ENCODE results near the gene SFTPD. TPM values are rescaled to one million over a fixed set of nuclear protein-coding genes. Genes with fewer than 3 reads are reported as not detected.
"Not testable (repeated sequence)": the region's sequence is repeated elsewhere in the genome, so short reads cannot be mapped to it uniquely, and the experiment has no call there.

The SFTPD gene
- total RNA-seq, 1 donor from 2014 or later, result not detected

- no peak for TF ChIP-seq CTCF (IDR thresholded peaks at IDR 0.05; ENCODE audit: insufficient read depth, low read length, poor library complexity, severe bottlenecking)
- DNase-seq (ENCODE audit: low read depth), result no peak
- Histone ChIP-seq H3K4me3 (ENCODE audit: low read depth, low read length) (no peak overlapping the region), H3K36me3 (ENCODE audit: control insufficient read depth, insufficient read depth, low read length) (no peaks in the 10 kb centered on the region), H3K27me3 (ENCODE audit: control insufficient read depth, insufficient read depth, low read length) (no peaks in the 10 kb centered on the region)
Observed at GRCh38 chr10:79910836-79911235, 38.1 kb downstream of the SFTPD start.

GRCh38 chr10:79910344-79910743 is 38.6 kb downstream of the SFTPD start:
- no peaks in the 10 kb centered on the region for H3K36me3 ChIP-seq (ENCODE audit: control insufficient read depth, insufficient read depth, low read length)
- H3K4me3 ChIP-seq (ENCODE audit: low read depth, low read length), result no peak overlapping the region
- TF ChIP-seq CTCF (IDR thresholded peaks at IDR 0.05; ENCODE audit: insufficient read depth, low read length, poor library complexity, severe bottlenecking), result no peak
- H3K27me3 ChIP-seq (ENCODE audit: control insufficient read depth, insufficient read depth, low read length), result no peaks in the 10 kb centered on the region
- DNase-seq (ENCODE audit: low read depth), result no peak

GRCh38 chr10:79905322-79906314 is 43.3 kb downstream of the SFTPD start:
- no peak for TF ChIP-seq CTCF (IDR thresholded peaks at IDR 0.05; ENCODE audit: insufficient read depth, low read length, poor library complexity, severe bottlenecking)
- H3K4me3 ChIP-seq (ENCODE audit: low read depth, low read length), result peak overlapping the region; percentile 64
- DNase-seq (ENCODE audit: low read depth), result peak; percentile 14
- no peaks in the 10 kb centered on the region for H3K36me3 ChIP-seq (ENCODE audit: control insufficient read depth, insufficient read depth, low read length)
- no peaks in the 10 kb centered on the region for H3K27me3 ChIP-seq (ENCODE audit: control insufficient read depth, insufficient read depth, low read length)

GRCh38 chr10:79904671-79905321 is 44.1 kb downstream of the SFTPD start:
- no peak for DNase-seq (ENCODE audit: low read depth)
- TF ChIP-seq CTCF (IDR thresholded peaks at IDR 0.05; ENCODE audit: insufficient read depth, low read length, poor library complexity, severe bottlenecking), result no peak
- H3K4me3 ChIP-seq (ENCODE audit: low read depth, low read length), result peak overlapping the region; percentile 64
- no peaks in the 10 kb centered on the region for H3K27me3 ChIP-seq (ENCODE audit: control insufficient read depth, insufficient read depth, low read length)
- no peaks in the 10 kb centered on the region for H3K36me3 ChIP-seq (ENCODE audit: control insufficient read depth, insufficient read depth, low read length)

GRCh38 chr10:79901571-79901970 is 47.3 kb downstream of the SFTPD start:
- not testable (repeated sequence) for H3K27me3 ChIP-seq (ENCODE audit: control insufficient read depth, insufficient read depth, low read length); H3K36me3 ChIP-seq (ENCODE audit: control insufficient read depth, insufficient read depth, low read length); DNase-seq (ENCODE audit: low read depth); H3K4me3 ChIP-seq (ENCODE audit: low read depth, low read length)

GRCh38 chr10:79898597-79899325 is 50.1 kb downstream of the SFTPD start:
- no peaks in the 10 kb centered on the region for H3K36me3 ChIP-seq (ENCODE audit: control insufficient read depth, insufficient read depth, low read length)
- no peaks in the 10 kb centered on the region for H3K27me3 ChIP-seq (ENCODE audit: control insufficient read depth, insufficient read depth, low read length)
- no peak overlapping the region for H3K4me3 ChIP-seq (ENCODE audit: low read depth, low read length)
- TF ChIP-seq CTCF (IDR thresholded peaks at IDR 0.05; ENCODE audit: insufficient read depth, low read length, poor library complexity, severe bottlenecking), result no peak
- DNase-seq (ENCODE audit: low read depth), result no peak

- not testable (repeated sequence) for H3K4me3 ChIP-seq (ENCODE audit: low read depth, low read length); DNase-seq (ENCODE audit: low read depth); H3K27me3 ChIP-seq (ENCODE audit: control insufficient read depth, insufficient read depth, low read length); H3K36me3 ChIP-seq (ENCODE audit: control insufficient read depth, insufficient read depth, low read length)
Observed at GRCh38 chr10:79892896-79893295, 56.0 kb downstream of the SFTPD start.
